Mesendoderm (in vitro differentiated cells): Measurements from ENCODE around the gene MPPED1.

Experiments
- DNase-seq: peaks from one replicate; pipeline ENCODE4 v3.0.0; 2013
- H2AK5ac ChIP-seq: 2 replicates; pipeline ENCODE4 v1.6.1; 2013; ENCODE audit warnings: low read length, inconsistent platforms
- H2BK120ac ChIP-seq: 2 replicates; pipeline ENCODE4 v1.6.1; 2013; ENCODE audit warnings: low read depth, mild to moderate bottlenecking, low read length, moderate library complexity, mixed read lengths
- H2BK15ac ChIP-seq: replicated peaks from 2 replicates; pipeline ENCODE4 v1.6.1; 2013; ENCODE audit warnings: low read depth, mild to moderate bottlenecking, moderate library complexity
- H2BK5ac ChIP-seq: 2 replicates; pipeline ENCODE4 v1.6.1; 2013; ENCODE audit warnings: low read length, inconsistent platforms
- H3K18ac ChIP-seq: 2 replicates; pipeline ENCODE4 v1.6.1; 2013; ENCODE audit warnings: mild to moderate bottlenecking, low read length, mixed read lengths
- H3K23ac ChIP-seq: one replicate; pipeline ENCODE4 v1.6.1; 2013; ENCODE audit warnings: low read length
- H3K27ac ChIP-seq: 2 replicates; pipeline ENCODE4 v1.5.1; 2013; ENCODE audit warnings: low read depth, mild to moderate bottlenecking, inconsistent platforms, low read length, moderate library complexity
- H3K27me3 ChIP-seq: 2 replicates; pipeline ENCODE4 v1.6.1; 2013; ENCODE audit warnings: low read length, control low read depth, mild to moderate bottlenecking, inconsistent platforms; ENCODE audit not compliant: insufficient read depth, poor library complexity
- H3K36me3 ChIP-seq: 2 replicates; pipeline ENCODE4 v1.6.1; 2013; ENCODE audit warnings: low read length, inconsistent platforms; ENCODE audit not compliant: control insufficient read depth, insufficient read depth
- H3K4ac ChIP-seq: one replicate; pipeline ENCODE4 v1.6.1; 2013; ENCODE audit warnings: low read depth, mild to moderate bottlenecking, low read length, moderate library complexity
- H3K4me1 ChIP-seq: 2 replicates; pipeline ENCODE4 v1.6.1; 2013; ENCODE audit warnings: low read depth, low read length, inconsistent platforms; ENCODE audit not compliant: control insufficient read depth
- H3K4me2 ChIP-seq: 2 replicates; pipeline ENCODE4 v1.6.1; 2013; ENCODE audit warnings: low read length
- H3K4me3 ChIP-seq: 2 replicates; pipeline ENCODE4 v1.5.1; 2013; ENCODE audit warnings: mild to moderate bottlenecking, low read length
- H3K56ac ChIP-seq: one replicate; pipeline ENCODE4 v1.6.1; 2013; ENCODE audit warnings: low read length
- H3K79me1 ChIP-seq: 2 replicates; pipeline ENCODE4 v1.6.1; 2013; ENCODE audit warnings: low read length, inconsistent platforms
- H3K79me2 ChIP-seq: 2 replicates; pipeline ENCODE4 v1.6.1; 2013; ENCODE audit warnings: mild to moderate bottlenecking, low read length; ENCODE audit not compliant: control insufficient read depth, insufficient read depth
- H3K9ac ChIP-seq: 2 replicates; pipeline ENCODE4 v1.6.1; 2013; ENCODE audit warnings: low read length, inconsistent platforms
- H4K5ac ChIP-seq: one replicate; pipeline ENCODE4 v1.6.1; 2013; ENCODE audit warnings: low read length
- H4K8ac ChIP-seq: one replicate; pipeline ENCODE4 v1.6.1; 2013; ENCODE audit warnings: low read depth, mild to moderate bottlenecking, control low read depth, low read length, moderate library complexity
- WGBS: extraction: QIAGEN DNeasy Blood & Tissue Kit; methylation state at CpG from one replicate; pipeline ENCODE4 v1.1.7; 2013; ENCODE audit warnings: low lambda C conversion rate, missing lambda C conversion rate; ENCODE audit not compliant: insufficient coverage; ENCODE audit errors: extremely low coverage; 5-methylcytosine and 5-hydroxymethylcytosine counted together

MPPED1 gene

DNA sequence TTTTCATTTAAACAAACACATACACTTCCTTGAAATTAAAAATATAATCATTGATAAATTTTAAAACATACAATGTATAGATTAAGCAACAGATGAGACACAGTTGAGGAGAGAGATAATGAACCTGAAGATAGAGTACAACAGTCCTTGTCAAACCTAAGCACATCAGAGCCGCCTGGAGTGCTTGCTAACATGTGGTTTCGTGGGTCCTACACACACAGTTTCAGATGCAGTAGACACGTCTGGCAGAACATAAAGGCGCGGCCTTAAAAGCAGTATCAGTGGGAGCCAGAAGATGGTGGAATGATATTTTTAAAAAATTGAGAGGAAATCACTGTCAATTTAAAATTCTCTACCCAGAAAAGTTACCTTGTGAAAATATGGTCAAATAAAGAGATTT lies 134.4 kb downstream of the MPPED1 start:
- Histone ChIP-seq H2BK120ac (no peak overlapping the region), H2AK5ac (no peak overlapping the region), H3K56ac (no peak overlapping the region), H3K18ac (no peak overlapping the region), H3K4me2 (no peak overlapping the region), H2BK5ac (no peak overlapping the region), H3K4me3 (no peak overlapping the region), H2BK15ac (no peak overlapping the region), H4K5ac (no peak overlapping the region), H3K4me1 (no peaks in the 10 kb centered on the region), H4K8ac (no peak overlapping the region), H3K36me3 (no peaks in the 10 kb centered on the region), H3K9ac (no peak overlapping the region), H3K23ac (no peak overlapping the region), H3K4ac (no peak overlapping the region), H3K27ac (no peak overlapping the region), H3K79me1 (no peaks in the 10 kb centered on the region), H3K79me2 (no peaks in the 10 kb centered on the region), H3K27me3 (no peaks in the 10 kb centered on the region)
- WGBS: no CpG with 5 or more reads among the region's 5 CpGs
- DNase-seq: no peak

GRCh38 chr22:43550024-43550620 lies 138.3 kb downstream of the MPPED1 start:
- no peaks in the 10 kb centered on the region for H3K4me1 ChIP-seq
- no peak overlapping the region for H3K4ac ChIP-seq
- no peak overlapping the region for H3K4me2 ChIP-seq
- H3K79me1 ChIP-seq: no peaks in the 10 kb centered on the region
- no peaks in the 10 kb centered on the region for H3K36me3 ChIP-seq
- no peak overlapping the region for H2AK5ac ChIP-seq
- no CpG with 5 or more reads among the region's 14 CpGs for WGBS
- no peak overlapping the region for H4K8ac ChIP-seq
- DNase-seq: no peak
- no peak overlapping the region for H3K4me3 ChIP-seq
- H3K23ac ChIP-seq: no peak overlapping the region
- H3K27me3 ChIP-seq: no peaks in the 10 kb centered on the region
- H3K56ac ChIP-seq: no peak overlapping the region
- no peak overlapping the region for H2BK120ac ChIP-seq
- no peak overlapping the region for H3K9ac ChIP-seq
- no peak overlapping the region for H2BK5ac ChIP-seq
- no peak overlapping the region for H2BK15ac ChIP-seq
- no peaks in the 10 kb centered on the region for H3K79me2 ChIP-seq
- no peak overlapping the region for H3K18ac ChIP-seq
- no peak overlapping the region for H3K27ac ChIP-seq
- no peak overlapping the region for H4K5ac ChIP-seq

DNA sequence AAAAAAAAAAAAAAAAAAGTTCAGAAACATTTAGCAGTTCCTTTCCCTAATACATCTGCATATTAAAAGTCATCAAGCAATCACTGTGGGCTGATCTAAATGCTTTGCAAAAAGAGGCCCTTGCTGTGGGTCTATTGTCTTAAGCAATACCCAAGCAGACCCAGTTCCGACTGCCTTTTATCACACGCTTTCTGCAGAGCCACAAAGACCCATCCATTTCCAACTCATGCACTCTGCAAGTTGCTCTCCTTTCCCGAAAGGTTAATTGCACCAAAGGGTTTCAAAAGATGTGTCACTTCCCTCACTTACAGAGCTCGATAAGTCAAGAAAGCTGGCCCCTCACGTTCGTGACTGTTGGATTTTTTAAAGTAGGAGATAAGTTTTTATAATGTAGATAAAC lies 138.9 kb downstream of the MPPED1 start:
- H3K4me1 ChIP-seq: no peaks in the 10 kb centered on the region
- H2BK15ac ChIP-seq: no peak overlapping the region
- H3K56ac ChIP-seq: no peak overlapping the region
- no peak overlapping the region for H3K4me2 ChIP-seq
- no peak for DNase-seq
- H3K36me3 ChIP-seq: no peaks in the 10 kb centered on the region
- no peak overlapping the region for H2AK5ac ChIP-seq
- no peak overlapping the region for H4K5ac ChIP-seq
- H4K8ac ChIP-seq: no peak overlapping the region
- no peak overlapping the region for H2BK120ac ChIP-seq
- H3K79me2 ChIP-seq: no peaks in the 10 kb centered on the region
- WGBS: no CpG with 5 or more reads among the region's 6 CpGs
- H2BK5ac ChIP-seq: no peak overlapping the region
- no peak overlapping the region for H3K18ac ChIP-seq
- no peak overlapping the region for H3K4me3 ChIP-seq
- no peak overlapping the region for H3K4ac ChIP-seq
- no peaks in the 10 kb centered on the region for H3K79me1 ChIP-seq
- no peak overlapping the region for H3K23ac ChIP-seq
- no peaks in the 10 kb centered on the region for H3K27me3 ChIP-seq
- H3K9ac ChIP-seq: no peak overlapping the region
- no peak overlapping the region for H3K27ac ChIP-seq

- no peak overlapping the region for H4K5ac ChIP-seq
- DNase-seq: no peak
Measured at GRCh38 chr22:43553451-43554258, 141.8 kb downstream of the MPPED1 start.

DNA sequence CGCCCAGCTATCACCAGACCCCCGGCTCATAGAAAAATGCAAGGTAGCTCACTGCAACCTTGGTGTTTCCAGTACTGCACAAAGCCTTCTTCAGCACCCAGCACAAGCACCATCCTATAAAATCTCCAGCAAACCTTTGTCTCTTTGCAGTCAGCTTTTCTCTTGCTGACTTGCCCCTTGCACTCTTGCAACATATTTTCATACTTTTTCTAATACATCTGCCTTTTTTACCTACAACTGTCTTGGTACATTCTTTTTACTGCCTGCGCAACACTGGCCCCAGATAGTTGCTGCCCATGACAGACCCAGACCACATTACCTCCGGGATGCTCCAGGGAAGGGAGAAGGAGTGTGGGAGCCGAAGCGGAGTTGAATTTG lies 142.4 kb downstream of the MPPED1 start:
- H2AK5ac ChIP-seq: no peak overlapping the region
- no peak overlapping the region for H2BK120ac ChIP-seq
- no peak overlapping the region for H3K9ac ChIP-seq
- H3K4me1 ChIP-seq: no peaks in the 10 kb centered on the region
- no peak overlapping the region for H3K4me2 ChIP-seq
- H4K8ac ChIP-seq: no peak overlapping the region
- no CpG with 5 or more reads among the region's 6 CpGs for WGBS
- no peak overlapping the region for H3K27ac ChIP-seq
- no peak overlapping the region for H3K4me3 ChIP-seq
- H3K18ac ChIP-seq: no peak overlapping the region
- H3K27me3 ChIP-seq: no peaks in the 10 kb centered on the region
- H2BK15ac ChIP-seq: no peak overlapping the region
- no peak overlapping the region for H4K5ac ChIP-seq
- no peaks in the 10 kb centered on the region for H3K79me2 ChIP-seq
- H3K36me3 ChIP-seq: no peaks in the 10 kb centered on the region
- no peak overlapping the region for H3K23ac ChIP-seq
- H3K56ac ChIP-seq: no peak overlapping the region
- no peak overlapping the region for H2BK5ac ChIP-seq
- DNase-seq: no peak
- no peaks in the 10 kb centered on the region for H3K79me1 ChIP-seq
- no peak overlapping the region for H3K4ac ChIP-seq

More at GRCh38 chr22:43553451-43554258, 141.8 kb downstream of the MPPED1 start:
- Histone ChIP-seq H2BK5ac (no peak overlapping the region), H2AK5ac (no peak overlapping the region), H3K18ac (no peak overlapping the region), H4K8ac (no peak overlapping the region), H3K36me3 (no peaks in the 10 kb centered on the region), H3K4ac (no peak overlapping the region), H3K79me2 (no peaks in the 10 kb centered on the region), H3K27me3 (no peaks in the 10 kb centered on the region), H2BK15ac (no peak overlapping the region), H3K23ac (no peak overlapping the region), H3K4me2 (no peak overlapping the region), H3K56ac (no peak overlapping the region), H3K9ac (no peak overlapping the region), H3K27ac (no peak overlapping the region), H3K79me1 (no peaks in the 10 kb centered on the region), H3K4me3 (no peak overlapping the region), H3K4me1 (no peaks in the 10 kb centered on the region), H2BK120ac (no peak overlapping the region)
- no CpG with 5 or more reads among the region's 16 CpGs for WGBS
